Measurements from ENCODE around the gene EFCAB9.

The EFCAB9 gene

DNA sequence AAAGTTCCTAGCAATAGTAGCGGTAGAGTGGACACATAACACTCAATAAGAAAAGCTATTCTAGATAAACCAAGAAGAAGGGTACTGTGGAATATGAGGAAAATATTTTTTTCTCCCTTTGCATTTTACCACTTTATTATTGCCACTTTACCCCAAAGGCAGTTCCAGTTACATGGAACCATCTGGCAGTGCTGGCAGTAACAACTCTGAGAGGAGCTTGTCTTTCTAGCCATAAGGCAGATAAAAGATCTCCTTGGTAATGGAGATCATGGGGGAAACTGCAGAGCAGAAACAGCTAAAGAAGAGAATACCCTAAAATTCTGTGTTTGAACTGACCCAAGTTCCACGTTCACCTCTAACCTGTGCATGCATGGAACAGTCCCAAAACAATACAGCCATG, 51.1 kb downstream of the EFCAB9 start:
- no peak for DNase-seq

DNA sequence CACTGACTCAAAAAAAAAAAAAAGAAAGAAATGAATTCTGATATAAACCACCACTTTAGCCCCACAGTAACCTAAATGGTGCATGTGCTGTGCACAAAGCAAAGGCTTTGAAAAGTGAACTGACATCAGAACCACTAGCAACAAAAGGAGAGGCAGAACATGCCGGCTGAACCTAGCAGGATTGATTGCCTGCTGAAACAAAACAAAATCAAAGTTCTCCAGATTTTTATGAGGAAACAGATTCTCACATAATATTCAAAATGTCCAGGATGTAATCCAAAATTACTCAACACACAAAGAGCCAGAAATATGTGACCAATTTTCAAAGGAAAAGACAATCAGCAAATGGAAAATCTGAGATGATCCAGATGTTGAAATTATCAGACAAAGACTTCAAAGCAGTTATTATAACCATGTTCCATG, 51.7 kb downstream of the EFCAB9 start:
- DNase-seq, result no peak

DNA sequence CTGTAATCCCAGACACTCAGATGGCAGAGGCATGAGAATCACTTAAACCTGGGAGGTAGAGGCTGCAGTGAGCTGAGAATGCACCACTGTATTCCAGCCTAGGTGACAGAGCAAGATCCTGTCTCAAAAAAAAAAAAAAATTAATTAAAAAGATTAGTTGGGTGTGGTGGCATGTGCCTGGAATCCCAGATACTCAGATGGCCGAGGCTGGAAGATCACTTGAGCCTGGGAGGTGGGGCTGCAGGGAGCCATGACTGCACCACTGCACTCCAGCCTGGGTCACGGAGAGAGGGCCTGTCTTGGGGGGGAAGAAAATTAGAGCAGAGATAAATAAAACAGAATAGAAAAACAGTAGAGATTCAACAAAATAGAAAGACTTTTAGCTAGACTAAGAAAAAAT, 54.7 kb downstream of the EFCAB9 start:
- DNase-seq, result no peak

DNA sequence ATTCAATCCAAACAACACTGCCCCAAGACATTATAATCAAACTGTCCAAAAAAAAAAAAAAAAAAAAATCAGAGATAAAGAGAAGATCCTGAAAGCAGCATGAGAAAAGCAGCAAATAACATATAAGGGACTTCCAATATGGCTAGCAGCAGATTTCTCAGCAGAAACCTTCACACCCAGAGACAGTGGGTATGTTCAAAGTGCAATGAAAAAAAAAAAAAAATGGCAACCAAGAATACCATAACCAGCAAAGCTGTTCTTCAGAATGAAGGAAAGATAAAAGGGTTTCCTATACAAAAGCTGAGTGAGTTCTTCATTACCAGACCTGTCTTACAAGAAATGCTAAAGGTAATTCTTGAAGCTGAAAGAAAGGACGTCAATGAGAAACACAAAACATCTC, 57.4 kb downstream of the EFCAB9 start:
- DNase-seq, result no peak

DNA sequence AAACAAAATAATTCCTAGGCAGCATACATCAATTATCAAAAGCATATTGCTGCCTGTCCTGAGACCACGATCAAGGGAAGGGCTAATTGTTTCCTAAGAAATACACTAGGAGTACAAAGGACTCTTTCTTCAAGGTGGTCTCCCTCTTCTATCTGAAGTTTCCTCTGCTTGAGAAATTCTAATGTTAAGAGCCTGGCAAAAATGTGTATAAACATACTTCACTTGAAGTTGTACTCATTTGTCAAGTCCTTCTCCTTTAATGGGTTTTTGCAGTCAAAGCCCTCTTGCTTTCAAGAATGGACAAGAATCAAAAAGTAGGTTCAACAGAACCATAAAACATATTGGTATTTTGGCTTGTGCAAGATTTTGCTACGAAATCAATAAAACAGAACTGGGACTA, 58.5 kb downstream of the EFCAB9 start:
- DNase-seq, result no peak
